Calu3 (cell line): ENCODE measurements around the gene SMOC2. TPM values are rescaled to one million over a fixed set of nuclear protein-coding genes. Genes with fewer than 3 reads are reported as not detected.
"Not testable (repeated sequence)": the region's sequence is repeated elsewhere in the genome, so short reads cannot be mapped to it uniquely, and the experiment has no call there.

Experiments used
- BruUV-seq: library from RNA; stranded (reverse); fragments of 400-500 nt; replicated peaks from 2 replicates; lab custom pipeline; 2021; lab: Mats Ljungman, UMichigan
- CTCF ChIA-PET: fragments of 300-600 bp; sonication (Branson Sonifier 250); formaldehyde crosslinking; loops from one replicate; lab custom pipeline; 2022; ENCODE audit warnings: antibody characterized with exemption; lab: Charles Lee
- DNase-seq: peaks from one replicate; pipeline ENCODE4 v3.0.0; 2022
- H3K27ac Mint-ChIP-seq: one replicate; pipeline ENCODE4 v1.8.0; 2022; ENCODE audit warnings: mixed read lengths; ENCODE audit not compliant: unreplicated experiment
- H3K27me3 Mint-ChIP-seq: one replicate; pipeline ENCODE4 v1.8.0; 2022; ENCODE audit warnings: mixed read lengths; ENCODE audit not compliant: unreplicated experiment
- H3K36me3 Mint-ChIP-seq: one replicate; pipeline ENCODE4 v1.8.0; 2022; ENCODE audit warnings: mild to moderate bottlenecking, moderate library complexity, mixed read lengths; ENCODE audit not compliant: insufficient read depth, unreplicated experiment
- H3K4me1 Mint-ChIP-seq: one replicate; pipeline ENCODE4 v1.8.0; 2022; ENCODE audit warnings: mild to moderate bottlenecking, low read depth, mixed read lengths; ENCODE audit not compliant: unreplicated experiment
- H3K4me3 Mint-ChIP-seq: one replicate; pipeline ENCODE4 v1.8.0; 2022; ENCODE audit warnings: mild to moderate bottlenecking, low read depth, moderate library complexity, mixed read lengths; ENCODE audit not compliant: unreplicated experiment
- H3K9me3 Mint-ChIP-seq: one replicate; pipeline ENCODE4 v1.8.0; 2022; ENCODE audit warnings: low read depth, mixed read lengths; ENCODE audit not compliant: unreplicated experiment
- CTCF ChIP-seq: fragments of 200-600 bp; IDR thresholded peaks from one replicate; pipeline ENCODE4 v1.8.0; 2022; ENCODE audit warnings: antibody characterized with exemption; ENCODE audit not compliant: unreplicated experiment
- intact Hi-C: fragments of 100-400 bp; cut with micrococcal nuclease; formaldehyde crosslinking; loops from one replicate; pipeline ENCODE4 v1.10.0; 2022; ENCODE audit not compliant: unreplicated experiment
- total RNA-seq: library from RNA; stranded (reverse); gene quantifications from 2 replicates; pipeline ENCODE4 v1.2.3, GENCODE V29; 2022

The SMOC2 gene
- total RNA-seq, 1 experiment from 2014 or later, result 1.1 TPM

- TF ChIP-seq CTCF, result no peak
- no peaks in the 10 kb centered on the region for H3K27me3 Mint-ChIP-seq
- CTCF ChIA-PET, result interaction anchor here (1.1 to 1.9 kb wide), 5 partner anchors 10 to 40 kb away, joined by 3 to 8 read pairs (median 4); no protein-coding TSS in a partner anchor
- no peaks in the 10 kb centered on the region for H3K9me3 Mint-ChIP-seq
- H3K4me3 Mint-ChIP-seq, result peak overlapping the region; percentile 41
- intact Hi-C loops, result no loop called here
- no peak for DNase-seq
- BruUV-seq, result no TSS peak
- H3K36me3 Mint-ChIP-seq, result peaks cover 43% of the 10 kb centered on the region
- H3K27ac Mint-ChIP-seq, result peak overlapping the region; percentile 98
- peaks cover 63% of the 10 kb centered on the region for H3K4me1 Mint-ChIP-seq
Observed at GRCh38 chr6:168676552-168677322, 235.8 kb downstream of the SMOC2 start.

- peaks cover 59% of the 10 kb centered on the region for H3K4me1 Mint-ChIP-seq
- peak; percentile 87 for DNase-seq
- peaks cover 43% of the 10 kb centered on the region for H3K36me3 Mint-ChIP-seq
- H3K27ac Mint-ChIP-seq, result peak overlapping the region; percentile 98
- BruUV-seq, H3K9me3 Mint-ChIP-seq, H3K27me3 Mint-ChIP-seq, intact Hi-C loops: not testable (repeated sequence)
- CTCF ChIA-PET, result interaction anchor here (1.0 to 1.9 kb wide), 6 partner anchors 9 to 41 kb away, joined by 3 to 8 read pairs (median 4); no protein-coding TSS in a partner anchor
- peak overlapping the region; percentile 41 for H3K4me3 Mint-ChIP-seq
Observed at GRCh38 chr6:168677323-168677781, 236.4 kb downstream of the SMOC2 start.

GRCh38 chr6:168678077-168678476 is 237.1 kb downstream of the SMOC2 start:
- Mint-ChIP-seq H3K9me3 (no peaks in the 10 kb centered on the region), H3K27me3 (no peaks in the 10 kb centered on the region), H3K4me3 (peak overlapping the region; percentile 44), H3K4me1 (peaks cover 53% of the 10 kb centered on the region), H3K27ac (peak overlapping the region; percentile 98), H3K36me3 (peaks cover 39% of the 10 kb centered on the region)
- no peak for TF ChIP-seq CTCF
- peak; percentile 36 for DNase-seq
- no TSS peak for BruUV-seq
- intact Hi-C loops, result no loop called here
- CTCF ChIA-PET, result interaction anchor here (1.0 to 1.9 kb wide), 3 partner anchors 8 to 35 kb away, joined by 3 to 5 read pairs (median 3); no protein-coding TSS in a partner anchor

- no peaks in the 10 kb centered on the region for H3K9me3 Mint-ChIP-seq
Observed at GRCh38 chr6:168678588-168678987, 237.6 kb downstream of the SMOC2 start.

More at GRCh38 chr6:168678588-168678987, 237.6 kb downstream of the SMOC2 start:
- H3K36me3 Mint-ChIP-seq, result peaks cover 39% of the 10 kb centered on the region
- no peaks in the 10 kb centered on the region for H3K27me3 Mint-ChIP-seq
- DNase-seq, result no peak
- peaks cover 49% of the 10 kb centered on the region for H3K4me1 Mint-ChIP-seq
- intact Hi-C loops, result no loop called here
- no peak for TF ChIP-seq CTCF
- peak overlapping the region; percentile 98 for H3K27ac Mint-ChIP-seq
- no TSS peak for BruUV-seq
- CTCF ChIA-PET, result interaction anchor here (1.0 to 1.9 kb wide), 3 partner anchors 8 to 35 kb away, joined by 3 to 5 read pairs (median 3); no protein-coding TSS in a partner anchor
- H3K4me3 Mint-ChIP-seq, result peak overlapping the region; percentile 44
